ENCODE results near the gene PARD3B. TPM values are rescaled to one million over a fixed set of nuclear protein-coding genes. Genes with fewer than 3 reads are reported as not detected.

The PARD3B gene
- total and polyA plus RNA-seq, 8 donors, result 18.5 to 24.6 (median 21.1) TPM

DNA sequence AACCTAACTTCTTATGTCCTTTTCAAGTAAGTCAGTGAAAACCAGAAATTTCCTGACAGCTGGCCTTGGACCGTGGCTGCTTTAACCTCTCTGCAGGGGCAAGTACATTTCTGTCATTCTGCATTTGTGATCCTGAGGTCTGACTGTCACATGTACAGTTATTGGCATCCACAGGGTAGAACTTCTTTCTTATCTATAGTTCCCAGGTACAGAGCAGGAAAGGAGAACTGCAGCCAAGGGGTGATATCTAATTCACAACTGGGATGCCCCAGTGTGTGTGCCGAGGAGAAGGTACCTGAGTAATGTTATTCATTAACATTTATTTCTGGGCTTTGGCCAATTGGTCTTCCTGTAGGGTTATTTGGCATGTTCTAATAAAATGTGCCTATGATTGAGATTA, 468.9 kb downstream of the PARD3B start:
- Histone ChIP-seq H3K27me3 (no peaks in the 10 kb centered on the region), H3K4me1 (no peaks in the 10 kb centered on the region), H3K27ac (no peak overlapping the region), H3K36me3 (no peaks in the 10 kb centered on the region), H3K9me3 (no peaks in the 10 kb centered on the region), H3K4me3 (no peak overlapping the region)
- DNase-seq (no peak), ATAC-seq (no peak)
- intact Hi-C loops (cut with DNase I), result no loop called here
- TF ChIP-seq, protein P1, sequence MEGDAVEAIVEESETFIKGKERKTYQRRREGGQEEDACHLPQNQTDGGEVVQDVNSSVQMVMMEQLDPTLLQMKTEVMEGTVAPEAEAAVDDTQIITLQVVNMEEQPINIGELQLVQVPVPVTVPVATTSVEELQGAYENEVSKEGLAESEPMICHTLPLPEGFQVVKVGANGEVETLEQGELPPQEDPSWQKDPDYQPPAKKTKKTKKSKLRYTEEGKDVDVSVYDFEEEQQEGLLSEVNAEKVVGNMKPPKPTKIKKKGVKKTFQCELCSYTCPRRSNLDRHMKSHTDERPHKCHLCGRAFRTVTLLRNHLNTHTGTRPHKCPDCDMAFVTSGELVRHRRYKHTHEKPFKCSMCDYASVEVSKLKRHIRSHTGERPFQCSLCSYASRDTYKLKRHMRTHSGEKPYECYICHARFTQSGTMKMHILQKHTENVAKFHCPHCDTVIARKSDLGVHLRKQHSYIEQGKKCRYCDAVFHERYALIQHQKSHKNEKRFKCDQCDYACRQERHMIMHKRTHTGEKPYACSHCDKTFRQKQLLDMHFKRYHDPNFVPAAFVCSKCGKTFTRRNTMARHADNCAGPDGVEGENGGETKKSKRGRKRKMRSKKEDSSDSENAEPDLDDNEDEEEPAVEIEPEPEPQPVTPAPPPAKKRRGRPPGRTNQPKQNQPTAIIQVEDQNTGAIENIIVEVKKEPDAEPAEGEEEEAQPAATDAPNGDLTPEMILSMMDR (IDR thresholded peaks at IDR 0.05), result no peak

DNA sequence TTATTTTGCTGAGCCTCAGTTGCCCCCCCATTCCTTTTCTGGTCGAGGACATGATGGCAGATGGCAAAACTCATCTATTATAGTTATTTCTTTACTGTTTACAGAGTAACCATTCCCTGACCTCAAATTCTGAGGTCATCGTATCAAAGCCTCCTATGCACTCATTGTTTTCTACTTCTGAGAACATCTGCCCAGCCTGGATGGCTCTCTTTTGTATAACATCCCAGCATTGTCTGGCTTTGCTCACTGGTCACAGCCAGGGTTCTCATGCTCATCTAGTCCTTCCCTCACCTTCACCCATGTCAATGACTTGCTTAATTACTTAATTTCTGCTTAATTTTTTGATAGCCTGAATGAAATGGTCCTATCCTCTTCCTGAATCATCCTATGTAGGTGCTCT, 472.1 kb downstream of the PARD3B start:
- no peaks in the 10 kb centered on the region for H3K4me1 ChIP-seq
- no peak for DNase-seq
- intact Hi-C loops (cut with DNase I), result no loop called here
- no peak overlapping the region for H3K27ac ChIP-seq
- no peak overlapping the region for H3K4me3 ChIP-seq
- no peak for ATAC-seq
- TF ChIP-seq, protein P1 (IDR thresholded peaks at IDR 0.05), result no peak
- H3K36me3 ChIP-seq, result no peaks in the 10 kb centered on the region
- H3K27me3 ChIP-seq, result no peaks in the 10 kb centered on the region
- H3K9me3 ChIP-seq, result peaks cover 0 to 1% of the 10 kb centered on the region in 2 donors

DNA sequence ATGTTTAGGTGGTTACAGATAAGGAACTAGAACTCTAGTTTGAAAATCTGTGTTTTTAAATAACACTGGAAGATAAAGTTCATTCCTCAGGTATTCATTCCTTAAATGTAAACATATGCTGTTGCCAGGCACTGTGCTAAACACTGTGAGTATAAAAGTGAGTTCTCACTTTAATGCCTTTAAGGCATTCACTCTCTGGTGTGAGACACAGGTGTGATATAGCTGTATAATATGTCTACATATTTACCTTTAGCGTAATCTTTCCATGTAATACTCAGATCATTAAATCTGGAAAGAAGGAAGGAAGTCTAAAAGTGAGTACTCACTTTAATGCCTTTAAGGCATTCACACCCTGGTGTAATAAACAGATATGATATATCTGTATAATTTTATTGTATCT, 472.6 kb downstream of the PARD3B start:
- H3K9me3 ChIP-seq, result peaks cover 0 to 1% of the 10 kb centered on the region in 2 donors
- no peaks in the 10 kb centered on the region for H3K4me1 ChIP-seq
- DNase-seq (no peak), ATAC-seq (no peak)
- no peak overlapping the region for H3K27ac ChIP-seq
- H3K36me3 ChIP-seq, result no peaks in the 10 kb centered on the region
- no peaks in the 10 kb centered on the region for H3K27me3 ChIP-seq
- no peak overlapping the region for H3K4me3 ChIP-seq
- TF ChIP-seq, protein P1 (IDR thresholded peaks at IDR 0.05), result no peak
- intact Hi-C loops (cut with DNase I), result no loop called here

DNA sequence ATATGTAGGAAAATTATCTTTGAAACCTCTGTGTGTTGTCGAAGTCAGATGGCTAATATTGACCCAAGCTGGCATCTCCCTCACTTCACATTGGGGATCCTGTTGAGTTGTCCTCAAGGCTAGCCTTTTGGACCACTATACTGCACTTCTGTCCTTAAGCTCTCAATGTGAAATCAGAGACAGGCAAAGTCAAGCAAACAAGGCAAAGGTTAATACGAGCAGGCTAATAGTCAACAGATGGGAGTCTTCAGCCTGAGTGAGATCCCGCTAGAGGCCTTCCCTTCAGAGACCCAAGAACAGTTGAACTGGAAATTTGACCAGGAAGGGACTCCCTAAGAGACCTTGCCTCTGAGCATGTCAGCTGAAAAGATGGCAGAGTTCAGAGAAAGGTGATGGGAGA, 475.4 kb downstream of the PARD3B start:
- TF ChIP-seq, protein P1 (IDR thresholded peaks at IDR 0.05), result no peak
- Histone ChIP-seq H3K27me3 (no peaks in the 10 kb centered on the region), H3K4me3 (no peak overlapping the region), H3K4me1 (peaks cover 0 to under 1% of the 10 kb centered on the region in 2 donors), H3K9me3 (peaks cover 0 to 1% of the 10 kb centered on the region in 2 donors), H3K36me3 (no peaks in the 10 kb centered on the region), H3K27ac (no peak overlapping the region)
- intact Hi-C loops (cut with DNase I), result no loop called here
- DNase-seq (no peak), ATAC-seq (no peak)

DNA sequence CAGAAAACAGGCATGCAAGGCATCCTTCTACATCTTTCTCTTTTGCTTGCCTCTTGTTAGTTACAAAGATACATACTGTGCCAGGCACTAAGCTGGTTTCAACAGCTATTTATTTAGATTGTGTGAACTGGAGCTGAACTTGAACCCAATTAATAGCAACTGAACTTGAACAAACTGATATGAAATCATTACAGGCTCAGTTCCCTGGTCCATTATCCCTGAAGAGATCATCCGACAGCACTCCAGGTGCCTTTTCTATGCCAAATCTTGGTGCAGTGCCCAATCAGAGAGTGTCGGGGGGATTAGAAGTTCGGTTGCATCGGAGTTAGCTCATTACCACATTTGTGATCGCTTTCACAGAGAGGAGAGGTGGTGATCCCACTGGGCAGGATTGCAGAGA, 477.6 kb downstream of the PARD3B start:
- peaks cover 0 to 4% of the 10 kb centered on the region in 2 donors for H3K4me1 ChIP-seq
- H3K4me3 ChIP-seq, result no peak overlapping the region
- H3K27ac ChIP-seq, result no peak overlapping the region
- DNase-seq (no peak), ATAC-seq (no peak)
- H3K36me3 ChIP-seq, result no peaks in the 10 kb centered on the region
- H3K27me3 ChIP-seq, result no peaks in the 10 kb centered on the region
- intact Hi-C loops (cut with DNase I), result no loop called here
- H3K9me3 ChIP-seq, result peaks cover 0 to 1% of the 10 kb centered on the region in 2 donors
- TF ChIP-seq, protein P1 (IDR thresholded peaks at IDR 0.05), result no peak
